ENCODE data around the gene SELENOI. TPM values are rescaled to one million over a fixed set of nuclear protein-coding genes. Genes with fewer than 3 reads are reported as not detected.

SELENOI gene
- total and polyA plus RNA-seq, 10 of the 15 experiments (the other 5 are each of a cell fraction or from before 2014, with no cell fraction given), result 5.2 to 31.4 (median 17.4) TPM

- TF ChIP-seq, protein P1, sequence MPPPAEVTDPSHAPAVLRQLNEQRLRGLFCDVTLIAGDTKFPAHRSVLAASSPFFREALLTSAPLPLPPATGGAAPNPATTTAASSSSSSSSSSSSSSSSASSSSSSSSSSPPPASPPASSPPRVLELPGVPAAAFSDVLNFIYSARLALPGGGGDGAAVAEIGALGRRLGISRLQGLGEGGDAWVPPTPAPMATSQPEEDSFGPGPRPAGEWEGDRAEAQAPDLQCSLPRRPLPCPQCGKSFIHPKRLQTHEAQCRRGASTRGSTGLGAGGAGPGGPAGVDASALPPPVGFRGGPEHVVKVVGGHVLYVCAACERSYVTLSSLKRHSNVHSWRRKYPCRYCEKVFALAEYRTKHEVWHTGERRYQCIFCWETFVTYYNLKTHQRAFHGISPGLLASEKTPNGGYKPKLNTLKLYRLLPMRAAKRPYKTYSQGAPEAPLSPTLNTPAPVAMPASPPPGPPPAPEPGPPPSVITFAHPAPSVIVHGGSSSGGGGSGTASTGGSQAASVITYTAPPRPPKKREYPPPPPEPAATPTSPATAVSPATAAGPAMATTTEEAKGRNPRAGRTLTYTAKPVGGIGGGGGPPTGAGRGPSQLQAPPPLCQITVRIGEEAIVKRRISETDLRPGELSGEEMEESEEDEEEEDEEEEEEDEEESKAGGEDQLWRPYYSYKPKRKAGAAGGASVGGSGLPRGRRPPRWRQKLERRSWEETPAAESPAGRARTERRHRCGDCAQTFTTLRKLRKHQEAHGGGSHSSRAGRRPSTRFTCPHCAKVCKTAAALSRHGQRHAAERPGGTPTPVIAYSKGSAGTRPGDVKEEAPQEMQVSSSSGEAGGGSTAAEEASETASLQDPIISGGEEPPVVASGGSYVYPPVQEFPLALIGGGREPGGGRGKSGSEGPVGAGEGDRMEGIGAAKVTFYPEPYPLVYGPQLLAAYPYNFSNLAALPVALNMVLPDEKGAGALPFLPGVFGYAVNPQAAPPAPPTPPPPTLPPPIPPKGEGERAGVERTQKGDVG (CRISPR knock-in tag; IDR thresholded peaks at IDR 0.05), result no peak
- TF ChIP-seq RB1 (IDR thresholded peaks at IDR 0.05; ENCODE audit: borderline replicate concordance) (no peak), ATF7 (IDR thresholded peaks at IDR 0.05; ENCODE audit: low read depth) (peak; percentile 61), FOXM1 (IDR thresholded peaks at IDR 0.05; ENCODE audit: low read depth, low read length) (peak; percentile 29; the same call in 1 of the 2 replicates), TBL1XR1 (IDR thresholded peaks at IDR 0.05; ENCODE audit: low read depth, low read length) (no peak), NFYA (IDR thresholded peaks at IDR 0.05; ENCODE audit: borderline replicate concordance, low read depth, low read length) (no peak), IKZF2 (IDR thresholded peaks at IDR 0.05) (0 out of 4 replicates have a peak, but pooled peaks of 1 of the 2 experiments have one; percentile 19), CHD2 (IDR thresholded peaks at IDR 0.05; ENCODE audit: borderline replicate concordance, low read depth, low read length) (no peak), CREB1 (IDR thresholded peaks at IDR 0.05; ENCODE audit: low read depth) (peak; percentile 87), SREBF2 (IDR thresholded peaks at IDR 0.05; ENCODE audit: low read length) (no peak), ZZZ3 (IDR thresholded peaks at IDR 0.05; ENCODE audit: control insufficient read depth, insufficient read length, low read depth) (no peak), YY1 (IDR thresholded peaks at IDR 0.05; ENCODE audit: low read depth, low read length) (peak; percentile 67), TCF3 (IDR thresholded peaks at IDR 0.05; ENCODE audit: borderline replicate concordance, insufficient read depth, low read depth, low read length) (no peak), CTCF (IDR thresholded peaks at IDR 0.05 in 2 of 3, conservative IDR thresholded peaks at IDR 0.05 in 1 of 3; ENCODE audit: control insufficient read depth in 2 of 3, extremely low read depth in 1 of 3, insufficient read depth in 1 of 3, low read depth in 3 of 3, low read length in 3 of 3) (no peak), ZSCAN29 (IDR thresholded peaks at IDR 0.05) (no peak)
- TF ChIP-seq, protein P2, sequence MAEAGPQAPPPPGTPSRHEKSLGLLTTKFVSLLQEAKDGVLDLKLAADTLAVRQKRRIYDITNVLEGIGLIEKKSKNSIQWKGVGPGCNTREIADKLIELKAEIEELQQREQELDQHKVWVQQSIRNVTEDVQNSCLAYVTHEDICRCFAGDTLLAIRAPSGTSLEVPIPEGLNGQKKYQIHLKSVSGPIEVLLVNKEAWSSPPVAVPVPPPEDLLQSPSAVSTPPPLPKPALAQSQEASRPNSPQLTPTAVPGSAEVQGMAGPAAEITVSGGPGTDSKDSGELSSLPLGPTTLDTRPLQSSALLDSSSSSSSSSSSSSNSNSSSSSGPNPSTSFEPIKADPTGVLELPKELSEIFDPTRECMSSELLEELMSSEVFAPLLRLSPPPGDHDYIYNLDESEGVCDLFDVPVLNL (IDR thresholded peaks at IDR 0.05; ENCODE audit: low read depth, low read length), result no peak
Measured at GRCh38 chr2:26412091-26412673, 66.2 kb downstream of the SELENOI start (continued).
